ENCODE data around the gene MEX3A. TPM values are rescaled to one million over a fixed set of nuclear protein-coding genes. Genes with fewer than 3 reads are reported as not detected.

MEX3A gene
- total RNA-seq, 2 donors from 2014 or later, result 0.15 to 0.42 TPM

GRCh38 chr1:156067262-156067661 lies 15.0 kb downstream of the MEX3A start:
- ATAC-seq (no peak), DNase-seq (no peak)
- intact Hi-C loops (cut with DNase I), result no loop called here

GRCh38 chr1:156065871-156066270 lies 16.4 kb downstream of the MEX3A start:
- DNase-seq (no peak), ATAC-seq (no peak)

GRCh38 chr1:156065212-156065611 lies 17.1 kb downstream of the MEX3A start:
- ATAC-seq (no peak), DNase-seq (no peak)
- intact Hi-C loops (cut with DNase I), result no loop called here

More at GRCh38 chr1:156065871-156066270, 16.4 kb downstream of the MEX3A start:
- intact Hi-C loops (cut with DNase I), result no loop called here

- intact Hi-C loops (cut with DNase I), result no loop called here
- DNase-seq (no peak), ATAC-seq (no peak)
Measured at GRCh38 chr1:156064615-156065014, 17.6 kb downstream of the MEX3A start.

GRCh38 chr1:156063997-156064285 lies 18.3 kb downstream of the MEX3A start:
- intact Hi-C loops (cut with DNase I), result no loop called here
- DNase-seq (no peak), ATAC-seq (no peak)

GRCh38 chr1:156062189-156062588 lies 20.1 kb downstream of the MEX3A start:
- ATAC-seq, result no peak
- intact Hi-C loops (cut with DNase I), result no loop called here
- DNase-seq, result no peak

- intact Hi-C loops (cut with DNase I), result no loop called here
- ATAC-seq (no peak), DNase-seq (no peak)
Measured at GRCh38 chr1:156060937-156061636, 21.2 kb downstream of the MEX3A start, which contains the start of gene RAB25. TSS of gene RAB25 (plus strand) at chr1:156061160. CDS start at chr1:156061401, 241 bp downstream.

- intact Hi-C loops (cut with DNase I), result no loop called here
- ATAC-seq, result no peak
Measured at GRCh38 chr1:156056326-156056849, 25.9 kb downstream of the MEX3A start.

GRCh38 chr1:156055281-156056048 lies 26.8 kb downstream of the MEX3A start:
- intact Hi-C loops (cut with DNase I), result no loop called here
- ATAC-seq (no peak), DNase-seq (no peak)

More at GRCh38 chr1:156056326-156056849, 25.9 kb downstream of the MEX3A start:
- DNase-seq, result no peak

GRCh38 chr1:156054500-156055280 lies 27.6 kb downstream of the MEX3A start, which contains the start of gene LAMTOR2:
TSS of gene LAMTOR2 (plus strand) at chr1:156054782. CDS start at chr1:156054890, 108 bp downstream.
- intact Hi-C loops (cut with DNase I), result no loop called here
- ATAC-seq (peak; percentile 92 to 93), DNase-seq (peak; percentile 99)

GRCh38 chr1:156053768-156054499 lies 28.3 kb downstream of the MEX3A start, which contains the start of gene UBQLN4:
TSS of gene UBQLN4 (minus strand) at chr1:156053798. CDS start at chr1:156053701, 97 bp downstream.
- intact Hi-C loops (cut with DNase I), result no loop called here
- DNase-seq (peak; percentile 90), ATAC-seq (peak; percentile 83 to 86)

GRCh38 chr1:156052862-156053767 lies 29.1 kb downstream of the MEX3A start:
- intact Hi-C loops (cut with DNase I), result no loop called here
- peak; percentile 71 for DNase-seq
- peak; percentile 3 to 13 for ATAC-seq

- intact Hi-C loops (cut with DNase I), result no loop called here
- ATAC-seq (no peak), DNase-seq (no peak)
Measured at GRCh38 chr1:156051011-156051725, 31.1 kb downstream of the MEX3A start.

- ATAC-seq (no peak), DNase-seq (no peak)
- intact Hi-C loops (cut with DNase I), result no loop called here
Measured at GRCh38 chr1:156050376-156050775, 31.9 kb downstream of the MEX3A start.

GRCh38 chr1:156048663-156049258 lies 33.5 kb downstream of the MEX3A start:
- DNase-seq (no peak), ATAC-seq (no peak)
- intact Hi-C loops (cut with DNase I), result no loop called here

- DNase-seq (no peak), ATAC-seq (no peak)
- intact Hi-C loops (cut with DNase I), result no loop called here
Measured at GRCh38 chr1:156045076-156045475, 37.2 kb downstream of the MEX3A start.

- intact Hi-C loops (cut with DNase I), result no loop called here
- no peak for DNase-seq
- no peak for ATAC-seq
Measured at GRCh38 chr1:156042828-156043227, 39.4 kb downstream of the MEX3A start.
